GM12892 (cell line): Measurements from ENCODE around the gene APOL2.

Source experiments
- POLR2A ChIP-seq: IDR thresholded peaks from 2 replicates; pipeline ENCODE4 v1.6.1; 2011; ENCODE audit warnings: low read depth, low read length, control low read depth
- POLR2AphosphoS5 ChIP-seq: IDR thresholded peaks from 2 replicates; pipeline ENCODE4 v1.6.1; 2011; ENCODE audit warnings: low read depth, low read length, control low read depth
- TAF1 ChIP-seq: IDR thresholded peaks from 2 replicates; pipeline ENCODE4 v1.6.1; 2011; ENCODE audit warnings: low read depth, mild to moderate bottlenecking, control low read depth, low read length, borderline replicate concordance

- TF ChIP-seq POLR2A (no peak), POLR2AphosphoS5 (no peak), TAF1 (no peak)
Observed at GRCh38 chr22:36282328-36282831, 43.1 kb upstream of the APOL2 start.
